Smooth muscle cell (in vitro differentiated cells): ENCODE results near the gene LHX5. TPM values are rescaled to one million over a fixed set of nuclear protein-coding genes. Genes with fewer than 3 reads are reported as not detected.

Experiments
- DNase-seq: peaks from one replicate; lab custom pipeline; 2025; ENCODE audit not compliant: unreplicated experiment; lab: John Stamatoyannopoulos, UW
- H2AFZ ChIP-seq: fragments of 200-600 bp; sonication (generic); 2 replicates; pipeline ENCODE4 v1.6.0; 2016; ENCODE audit warnings: antibody characterized with exemption, low read depth, mild to moderate bottlenecking
- H3F3A ChIP-seq: fragments of 200-600 bp; sonication (generic); 2 replicates; pipeline ENCODE4 v1.6.0; 2017; ENCODE audit warnings: antibody characterized with exemption, low read depth
- H3K27ac ChIP-seq: fragments of 200-600 bp; sonication (generic); 2 replicates; pipeline ENCODE4 v1.5.1; 2016; ENCODE audit warnings: low read depth, mild to moderate bottlenecking
- H3K27me3 ChIP-seq: fragments of 200-600 bp; sonication (generic); 2 replicates; pipeline ENCODE4 v1.6.1; 2016; ENCODE audit warnings: low read depth, mild to moderate bottlenecking
- H3K36me3 ChIP-seq: fragments of 200-600 bp; sonication (generic); 2 replicates; pipeline ENCODE4 v1.5.1; 2016; ENCODE audit warnings: low read depth
- H3K4me1 ChIP-seq: fragments of 200-600 bp; sonication (generic); 2 replicates; pipeline ENCODE4 v1.5.1; 2016; ENCODE audit warnings: low read depth
- H3K4me2 ChIP-seq: fragments of 200-600 bp; sonication (generic); 2 replicates; pipeline ENCODE4 v1.6.0; 2016; ENCODE audit warnings: mild to moderate bottlenecking
- H3K4me3 ChIP-seq: fragments of 200-600 bp; sonication (generic); 2 replicates; pipeline ENCODE4 v1.5.1; 2016; ENCODE audit warnings: mild to moderate bottlenecking
- H3K79me2 ChIP-seq: fragments of 200-600 bp; sonication (generic); 2 replicates; pipeline ENCODE4 v1.6.0; 2016; ENCODE audit warnings: low read depth, mild to moderate bottlenecking
- H3K9ac ChIP-seq: fragments of 200-600 bp; sonication (generic); 2 replicates; pipeline ENCODE4 v1.6.0; 2016; ENCODE audit warnings: low read depth
- H3K9me3 ChIP-seq: fragments of 200-600 bp; sonication (generic); replicated peaks from 2 replicates; pipeline ENCODE4 v1.5.1; 2016; ENCODE audit warnings: low read depth
- H4K20me1 ChIP-seq: fragments of 200-600 bp; sonication (generic); 2 replicates; pipeline ENCODE4 v1.6.0; 2016; ENCODE audit warnings: low read depth
- CTCF ChIP-seq: fragments of 200-600 bp; sonication (generic); IDR thresholded peaks from 2 replicates; pipeline ENCODE4 v1.5.1; 2017; ENCODE audit warnings: borderline replicate concordance, mild to moderate bottlenecking, antibody characterized with exemption; ENCODE audit not compliant: insufficient read depth, poor library complexity, severe bottlenecking
- WGBS: methylation state at CpG from one replicate; pipeline ENCODE4 v1.1.7; 2016; ENCODE audit warnings: low lambda C conversion rate; 5-methylcytosine and 5-hydroxymethylcytosine counted together
- polyA plus RNA-seq: library from polyadenylated mRNA; unstranded; fragments of >200 nt; fragmentation: Nextera tagmentation; extraction: Ambion mirVana; gene quantifications from 2 replicates; pipeline ENCODE4 v1.2.1, GENCODE V29; 2016
- total RNA-seq: library from RNA; depleted of rRNA; stranded (reverse); fragments of >200 nt; gene quantifications from 2 replicates; pipeline ENCODE4 v1.2.3, GENCODE V29; 2014

Gene LHX5
- total and polyA plus RNA-seq, 2 experiments from 2014 or later: not detected

DNA sequence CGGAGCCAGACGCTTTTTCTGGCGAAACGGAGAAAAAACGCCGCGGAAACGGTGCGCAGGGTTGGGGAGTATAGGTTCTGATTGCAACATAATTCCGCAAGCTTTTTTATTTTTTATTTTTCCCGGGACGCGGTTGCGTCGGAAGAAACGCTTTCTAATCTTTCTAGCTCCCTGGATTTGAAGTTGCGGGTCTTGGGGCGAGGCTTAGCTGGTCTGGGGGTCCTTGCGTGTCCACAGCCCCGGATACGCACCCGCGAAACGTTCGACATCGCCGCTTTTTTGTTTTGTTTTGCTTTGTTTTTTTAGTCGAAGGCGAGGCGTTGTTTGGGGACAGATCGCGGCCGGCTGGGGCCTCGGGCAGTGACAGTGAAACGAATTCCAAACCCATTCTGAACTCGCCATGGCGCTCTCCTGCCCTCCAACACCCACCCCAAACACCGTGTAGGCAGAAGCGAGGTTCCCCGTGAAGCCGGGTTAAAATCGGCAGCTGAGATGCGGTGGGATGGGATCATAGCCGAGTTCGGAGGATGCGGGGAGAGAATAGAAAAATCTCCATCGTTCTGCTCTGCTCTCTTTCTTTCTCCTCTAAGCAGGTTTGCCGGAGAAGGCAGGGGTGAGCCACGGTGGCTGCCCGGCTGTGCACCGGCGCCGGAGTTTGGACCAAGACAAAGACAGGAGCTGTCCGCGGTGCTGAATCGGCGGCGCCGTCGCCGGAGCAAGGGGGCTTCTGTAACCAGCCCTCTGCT, 8.1 kb upstream of the LHX5 start:
- Histone ChIP-seq H3K27me3 (peaks cover 97% of the 10 kb centered on the region), H3K4me3 (no peak overlapping the region), H2AFZ (no peak overlapping the region), H4K20me1 (no peaks in the 10 kb centered on the region), H3F3A (no peaks in the 10 kb centered on the region), H3K9me3 (no peaks in the 10 kb centered on the region), H3K27ac (no peak overlapping the region), H3K4me2 (peak overlapping the region; percentile 25), H3K79me2 (no peaks in the 10 kb centered on the region), H3K36me3 (no peaks in the 10 kb centered on the region), H3K4me1 (peaks cover 30% of the 10 kb centered on the region), H3K9ac (no peak overlapping the region)
- peak; percentile 9 for DNase-seq
- WGBS: 3% methylated on average over 61 of the region's 61 CpGs
- no peak for TF ChIP-seq CTCF

DNA sequence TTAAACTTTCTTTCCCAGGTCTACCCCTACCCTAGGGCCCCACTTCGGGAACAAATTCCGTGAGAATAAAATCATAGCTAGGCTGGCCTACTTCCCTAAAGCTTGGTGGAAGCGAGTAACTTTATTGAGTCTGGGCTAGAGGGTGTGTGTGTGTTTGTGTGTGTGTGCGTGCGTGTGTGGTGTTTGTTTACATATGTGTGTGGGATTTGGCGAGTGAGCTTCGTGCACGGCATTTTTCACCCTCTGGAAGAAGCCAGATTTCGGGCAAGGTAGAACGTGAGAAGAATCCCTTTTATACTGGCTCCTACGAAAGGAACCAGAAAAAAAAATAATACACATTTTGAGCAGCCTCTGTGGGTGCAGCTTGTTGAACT, 7.5 kb upstream of the LHX5 start:
- no peak for TF ChIP-seq CTCF
- 12% methylated on average over 11 of the region's 11 CpGs for WGBS
- no peak for DNase-seq

DNA sequence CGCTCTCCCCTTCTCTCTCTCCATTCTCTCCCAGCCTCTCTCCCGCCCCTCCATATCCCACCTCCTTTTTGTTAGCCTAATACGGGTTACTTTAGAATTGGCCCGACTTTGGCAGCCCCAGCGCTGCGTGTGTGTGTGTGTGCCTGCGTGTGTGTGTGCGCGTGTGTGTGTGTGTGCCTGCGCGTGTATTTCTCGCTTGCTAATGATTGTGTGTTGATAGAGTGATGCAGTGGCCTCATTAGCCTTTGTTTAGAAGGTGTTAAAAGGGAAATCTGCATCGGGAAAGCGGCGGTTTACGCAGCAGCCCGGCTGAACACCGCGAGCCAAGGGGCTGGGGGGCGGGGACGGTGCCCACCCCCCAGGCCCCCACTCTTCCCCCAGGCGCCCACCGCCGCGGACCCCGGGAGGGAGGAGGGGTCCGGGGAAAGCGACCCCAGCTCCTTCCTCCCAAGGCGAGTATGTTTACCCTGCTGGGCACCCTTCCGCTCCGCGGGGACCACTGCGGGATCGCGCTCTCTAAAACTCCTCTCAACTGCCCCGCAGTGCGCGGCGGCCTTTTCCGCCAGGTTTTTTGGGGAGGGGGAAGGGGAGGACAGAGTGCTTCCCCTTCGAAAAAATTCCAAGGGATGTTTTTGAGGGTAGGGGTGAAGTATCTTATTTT, 6.8 kb upstream of the LHX5 start:
- WGBS: 4% methylated on average over 32 of the region's 41 CpGs
- peaks cover 26% of the 10 kb centered on the region for H3K4me1 ChIP-seq
- no peaks in the 10 kb centered on the region for H3F3A ChIP-seq
- no peak for DNase-seq
- H3K27ac ChIP-seq: no peak overlapping the region
- no peak overlapping the region for H3K4me2 ChIP-seq
- no peaks in the 10 kb centered on the region for H4K20me1 ChIP-seq
- no peak overlapping the region for H3K4me3 ChIP-seq
- H3K79me2 ChIP-seq: no peaks in the 10 kb centered on the region
- H3K9ac ChIP-seq: no peak overlapping the region
- no peaks in the 10 kb centered on the region for H3K36me3 ChIP-seq
- no peaks in the 10 kb centered on the region for H3K9me3 ChIP-seq
- no peak overlapping the region for H2AFZ ChIP-seq
- no peak for TF ChIP-seq CTCF
- peaks cover 97% of the 10 kb centered on the region for H3K27me3 ChIP-seq

More for the DNA sequence above, 7.5 kb upstream of the LHX5 start:
- Histone ChIP-seq H3K79me2 (no peaks in the 10 kb centered on the region), H3K36me3 (no peaks in the 10 kb centered on the region), H3K9me3 (no peaks in the 10 kb centered on the region), H2AFZ (no peak overlapping the region), H3K27me3 (peaks cover 97% of the 10 kb centered on the region), H3K9ac (no peak overlapping the region), H3K4me1 (peaks cover 26% of the 10 kb centered on the region), H3K27ac (no peak overlapping the region), H3K4me2 (no peak overlapping the region), H3K4me3 (no peak overlapping the region), H3F3A (no peaks in the 10 kb centered on the region), H4K20me1 (no peaks in the 10 kb centered on the region)

DNA sequence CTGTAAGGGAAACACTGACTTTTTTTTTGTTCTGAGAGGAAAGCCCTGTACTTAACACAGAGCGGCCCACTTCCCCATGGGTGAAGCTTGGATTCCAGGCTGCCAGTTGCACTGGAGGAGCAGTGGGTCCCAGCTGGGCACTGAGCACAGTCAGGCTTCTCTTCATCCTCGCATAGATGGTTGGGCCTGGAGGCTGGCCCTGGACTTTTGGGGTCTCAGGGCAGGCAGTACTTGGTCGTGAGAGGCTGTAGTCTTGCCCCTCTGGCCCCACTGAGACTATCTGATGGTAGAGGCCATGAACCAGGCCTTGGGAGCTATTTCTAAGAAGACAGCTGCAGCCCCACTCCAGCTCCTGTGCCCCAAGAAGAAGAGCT, 6.2 kb upstream of the LHX5 start:
- TF ChIP-seq CTCF: no peak
- Histone ChIP-seq H3F3A (no peaks in the 10 kb centered on the region), H3K27me3 (peaks cover 97% of the 10 kb centered on the region), H3K4me3 (no peak overlapping the region), H3K79me2 (no peaks in the 10 kb centered on the region), H3K9me3 (no peaks in the 10 kb centered on the region), H3K4me1 (peaks cover 25% of the 10 kb centered on the region), H3K4me2 (no peak overlapping the region), H4K20me1 (no peaks in the 10 kb centered on the region), H3K9ac (no peak overlapping the region), H2AFZ (no peak overlapping the region), H3K27ac (no peak overlapping the region), H3K36me3 (no peaks in the 10 kb centered on the region)
- DNase-seq: no peak
- WGBS: 5% methylated on average over 3 of the region's 3 CpGs
